GM12873 (cell line): ENCODE data around the gene EXOSC10.
A peak's percentile ranks its signal among the peaks of the same experiment; 100 is the strongest.

Experiments
- CTCF ChIP-seq: IDR thresholded peaks from 2 replicates; pipeline ENCODE4 v1.5.1; 2012; ENCODE audit warnings: low read depth, mild to moderate bottlenecking, moderate library complexity, low read length, control low read depth; ENCODE audit not compliant: insufficient read depth; ENCODE audit errors: missing control alignments

Gene EXOSC10

GRCh38 chr1:11065796-11066195 lies 33.9 kb downstream of the EXOSC10 start:
- no peak for TF ChIP-seq CTCF

GRCh38 chr1:11064942-11065341 lies 34.7 kb downstream of the EXOSC10 start:
- TF ChIP-seq CTCF: no peak

- peak; percentile 6 for TF ChIP-seq CTCF
Measured at GRCh38 chr1:11063937-11064537, 35.6 kb downstream of the EXOSC10 start.

GRCh38 chr1:11062965-11063401 lies 36.7 kb downstream of the EXOSC10 start:
- TF ChIP-seq CTCF: no peak

GRCh38 chr1:11061652-11062365 lies 37.9 kb downstream of the EXOSC10 start:
- TF ChIP-seq CTCF: no peak

- TF ChIP-seq CTCF: peak; percentile 38
Measured at GRCh38 chr1:11059968-11060830, 39.5 kb downstream of the EXOSC10 start, which contains the start of gene SRM. Gene SRM (minus strand): TSS chr1:11060018. CDS start chr1:11059943, 75 bp downstream.
